Measurements from ENCODE around the gene RNF112.
"Not testable (repeated sequence)": the region's sequence is repeated elsewhere in the genome, so short reads cannot be mapped to it uniquely, and the experiment has no call there.

The RNF112 gene

GRCh38 chr17:19448341-19449268 is 37.6 kb downstream of the RNF112 start:
- DNase-seq (ENCODE audit: low spot score): peak; percentile 59

- DNase-seq (ENCODE audit: low spot score): no peak
Observed at GRCh38 chr17:19449656-19450055, 38.6 kb downstream of the RNF112 start.

- no peak for DNase-seq (ENCODE audit: low spot score)
Observed at GRCh38 chr17:19453296-19453695, 42.3 kb downstream of the RNF112 start.

- DNase-seq (ENCODE audit: low spot score): no peak
Observed at GRCh38 chr17:19454074-19454473, 43.0 kb downstream of the RNF112 start.

- no peak for DNase-seq (ENCODE audit: low spot score)
Observed at GRCh38 chr17:19456016-19456927, 45.2 kb downstream of the RNF112 start.

GRCh38 chr17:19457046-19457445 is 46.0 kb downstream of the RNF112 start:
- DNase-seq (ENCODE audit: low spot score): no peak

GRCh38 chr17:19457830-19458271 is 46.8 kb downstream of the RNF112 start:
- no peak for DNase-seq (ENCODE audit: low spot score)

- DNase-seq (ENCODE audit: low spot score): not testable (repeated sequence)
Observed at GRCh38 chr17:19458481-19458880, 47.4 kb downstream of the RNF112 start.

- DNase-seq (ENCODE audit: low spot score): not testable (repeated sequence)
Observed at GRCh38 chr17:19459018-19459655, 48.1 kb downstream of the RNF112 start.

- no peak for DNase-seq (ENCODE audit: low spot score)
Observed at GRCh38 chr17:19460700-19461099, 49.7 kb downstream of the RNF112 start.

GRCh38 chr17:19461116-19461515 is 50.1 kb downstream of the RNF112 start:
- no peak for DNase-seq (ENCODE audit: low spot score)

GRCh38 chr17:19461681-19462080 is 50.6 kb downstream of the RNF112 start:
- no peak for DNase-seq (ENCODE audit: low spot score)

GRCh38 chr17:19462456-19463035 is 51.5 kb downstream of the RNF112 start:
- DNase-seq (ENCODE audit: low spot score): not testable (repeated sequence)

GRCh38 chr17:19464031-19465026 is 53.3 kb downstream of the RNF112 start:
- DNase-seq (ENCODE audit: low spot score): no peak

Measured in kidney capillary endothelial cell (primary cell).